Body of pancreas (tissue), 4 donors: ENCODE measurements around the gene ZBTB46. TPM values are rescaled to one million over a fixed set of nuclear protein-coding genes. Genes with fewer than 3 reads are reported as not detected.

ENCODE experiments used
- ATAC-seq: fragments of 150-250 bp; one replicate; pipeline ENCODE4 v1.9.1; 2016
- DNase-seq, 4 donors: peaks; one replicate each; pipeline ENCODE4 v3.0.0-alpha.2; 2019
- H3K27ac ChIP-seq, 4 donors: fragments of 200-600 bp; sonication (generic); 1 replicate in 3 of 4; 2 replicates in 1 of 4; pipeline versions ENCODE4 v1.5.1 to v1.6.1; 2016 to 2019; ENCODE audit warnings: mild to moderate bottlenecking in 1 of 4, mixed read lengths in 1 of 4, moderate library complexity in 1 of 4
- H3K27me3 ChIP-seq, 2 donors: fragments of 200-600 bp; sonication (generic); one replicate each; pipeline ENCODE4 v1.6.0; 2016; ENCODE audit warnings: mild to moderate bottlenecking in 1 of 2
- H3K36me3 ChIP-seq, 2 donors: fragments of 200-600 bp; sonication (generic); replicated peaks in 1 of 2; 2 replicates each; pipeline ENCODE4 v1.5.1; 2016; ENCODE audit warnings: low read depth in 2 of 2; ENCODE audit not compliant: insufficient read depth in 1 of 2
- H3K4me1 ChIP-seq: fragments of 200-600 bp; sonication (generic); one replicate; pipeline ENCODE4 v1.6.0; 2016
- H3K4me3 ChIP-seq, 2 donors: fragments of 200-600 bp; sonication (generic); 1 replicate in 1 of 2; 2 replicates in 1 of 2; pipeline ENCODE4 v1.5.1; 2016 to 2019
- H3K9me3 ChIP-seq, 3 donors: fragments of 200-600 bp; sonication (generic); 1 replicate in 2 of 3; 2 replicates in 1 of 3; pipeline ENCODE4 v1.5.1; 2016
- CTCF ChIP-seq, 7 experiments: fragments of 450-650 bp in 4 of 7; fragments of 200-600 bp in 3 of 7; sonication (generic) in 3 of 7; IDR thresholded peaks; one replicate each; pipeline ENCODE4 v1.5.1; 2016 to 2019; ENCODE audit warnings: antibody characterized with exemption in 7 of 7
- POLR2A ChIP-seq, 3 donors: fragments of 450-650 bp; IDR thresholded peaks; one replicate each; pipeline ENCODE4 v1.6.1; 2016; ENCODE audit warnings: antibody characterized with exemption in 3 of 3, mild to moderate bottlenecking in 2 of 3
- WGBS, 2 donors: methylation state at CpG; one replicate each; pipeline ENCODE4 v1.1.5; 2017; 5-methylcytosine and 5-hydroxymethylcytosine counted together
- intact Hi-C: fragments of 100-400 bp; cut with DNase I; formaldehyde crosslinking; loops from one replicate; pipeline ENCODE4 v1.15.1; 2023
- total RNA-seq, 2 donors: library from RNA; depleted of rRNA; stranded (reverse); fragments of >200 nt; gene quantifications; one replicate each; pipeline ENCODE4 v1.1.0, GENCODE V29; 2016

Gene ZBTB46
- total RNA-seq, 2 donors from 2014 or later, result 4.3 to 5.4 TPM

- Histone ChIP-seq H3K36me3 (peaks cover 0 to 3% of the 10 kb centered on the region in 2 donors), H3K4me1 (no peaks in the 10 kb centered on the region), H3K9me3 (no peaks in the 10 kb centered on the region), H3K27me3 (no peaks in the 10 kb centered on the region), H3K4me3 (no peak overlapping the region), H3K27ac (no peak overlapping the region)
- 88 to 93% methylated on average over 42 to 56 of the region's 57 CpGs for WGBS, 2 donors
- ATAC-seq (no peak), DNase-seq (no peak)
- TF ChIP-seq CTCF (IDR thresholded peaks at IDR 0.05), result no peak
- TF ChIP-seq POLR2A (IDR thresholded peaks at IDR 0.05), result no peak
- intact Hi-C loops, result no loop called here
Observed at GRCh38 chr20:63789836-63790571, 41.1 kb downstream of the ZBTB46 start.

- Histone ChIP-seq H3K4me3 (no peak overlapping the region), H3K27me3 (no peaks in the 10 kb centered on the region), H3K36me3 (peaks cover 0 to 3% of the 10 kb centered on the region in 2 donors), H3K27ac (no peak overlapping the region), H3K4me1 (no peaks in the 10 kb centered on the region), H3K9me3 (no peaks in the 10 kb centered on the region)
- intact Hi-C loops, result no loop called here
- no peak for ATAC-seq
- WGBS, 2 donors, result 79 to 92% methylated on average over 16 of the region's 16 CpGs
- DNase-seq, result no peak
- TF ChIP-seq CTCF (IDR thresholded peaks at IDR 0.05) (no peak), POLR2A (IDR thresholded peaks at IDR 0.05) (no peak)
Observed at GRCh38 chr20:63787749-63788148, 43.3 kb downstream of the ZBTB46 start.

GRCh38 chr20:63787302-63787701 is 43.8 kb downstream of the ZBTB46 start:
- no peak overlapping the region for H3K4me3 ChIP-seq
- TF ChIP-seq CTCF (IDR thresholded peaks at IDR 0.05), result no peak
- TF ChIP-seq POLR2A (IDR thresholded peaks at IDR 0.05), result no peak
- H3K36me3 ChIP-seq, result peaks cover 0 to 3% of the 10 kb centered on the region in 2 donors
- no peak for ATAC-seq
- no peaks in the 10 kb centered on the region for H3K4me1 ChIP-seq
- WGBS, 2 donors, result 88 to 94% methylated on average over 11 of the region's 11 CpGs
- intact Hi-C loops, result no loop called here
- no peak overlapping the region for H3K27ac ChIP-seq
- no peaks in the 10 kb centered on the region for H3K9me3 ChIP-seq
- no peak for DNase-seq
- H3K27me3 ChIP-seq, result no peaks in the 10 kb centered on the region

- Histone ChIP-seq H3K4me3 (no peak overlapping the region), H3K4me1 (no peaks in the 10 kb centered on the region), H3K27me3 (no peaks in the 10 kb centered on the region), H3K27ac (no peak overlapping the region), H3K9me3 (no peaks in the 10 kb centered on the region), H3K36me3 (peaks cover 0 to 3% of the 10 kb centered on the region in 2 donors)
- no peak for ATAC-seq
- DNase-seq, result no peak
- intact Hi-C loops, result no loop called here
- 48 to 62% methylated on average over 9 to 14 of the region's 14 CpGs for WGBS, 2 donors
- TF ChIP-seq POLR2A (IDR thresholded peaks at IDR 0.05) (no peak), CTCF (IDR thresholded peaks at IDR 0.05) (no peak)
Observed at GRCh38 chr20:63785691-63786131, 45.4 kb downstream of the ZBTB46 start.

GRCh38 chr20:63783970-63784369 is 47.1 kb downstream of the ZBTB46 start:
- DNase-seq (no peak), ATAC-seq (no peak)
- Histone ChIP-seq H3K4me1 (no peaks in the 10 kb centered on the region), H3K27ac (no peak overlapping the region), H3K9me3 (no peaks in the 10 kb centered on the region), H3K4me3 (no peak overlapping the region), H3K27me3 (no peaks in the 10 kb centered on the region), H3K36me3 (no peaks in the 10 kb centered on the region)
- TF ChIP-seq POLR2A (IDR thresholded peaks at IDR 0.05) (no peak), CTCF (IDR thresholded peaks at IDR 0.05) (no peak)
- intact Hi-C loops, result no loop called here
- 70 to 77% methylated on average over 8 to 14 of the region's 16 CpGs for WGBS, 2 donors
